ENCODE measurements around the gene TARM1.

The TARM1 gene

DNA sequence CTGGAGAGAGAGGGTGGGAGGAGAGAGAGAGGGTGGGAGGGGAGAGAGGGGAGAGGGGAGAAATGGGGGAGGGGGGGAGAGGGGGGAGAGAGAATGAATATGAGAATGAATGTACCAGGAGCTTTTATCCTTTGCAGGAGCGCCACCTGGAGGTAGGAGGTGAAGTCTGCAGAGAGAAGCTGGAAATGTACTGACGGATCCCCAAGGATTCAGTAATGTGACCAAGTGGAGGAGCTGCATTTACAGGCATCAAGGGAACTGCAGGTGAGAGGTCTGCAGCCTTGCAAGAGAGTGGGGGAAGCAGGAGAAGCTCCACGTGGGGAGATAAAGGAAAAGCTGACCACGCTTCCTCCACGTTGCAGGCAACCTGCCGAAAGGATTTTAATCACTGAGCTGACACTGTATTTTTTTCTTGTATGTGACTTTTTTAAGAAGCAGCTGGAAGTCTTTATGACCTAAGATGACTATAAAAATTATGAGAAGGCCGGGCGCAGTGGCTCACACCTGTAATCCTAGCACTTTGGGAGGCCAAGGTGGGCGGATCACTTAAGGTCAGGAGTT, 51.2 kb downstream of the TARM1 start:
- Histone ChIP-seq H3K36me3 (no peaks in the 10 kb centered on the region), H3K4me3 (ENCODE audit: low read depth in 1 of 2, low read length in 1 of 2) (no peak overlapping the region), H3K4me1 (ENCODE audit: control insufficient read depth in 1 of 2, insufficient read depth in 1 of 2, low read depth in 1 of 2, low read length in 1 of 2) (peaks cover 16% of the 10 kb centered on the region in 2 experiments), H3K27me3 (peaks cover 26% of the 10 kb centered on the region), H3K27ac (no peak overlapping the region), H3K9me3 (no peaks in the 10 kb centered on the region)
- TF ChIP-seq, protein P1, sequence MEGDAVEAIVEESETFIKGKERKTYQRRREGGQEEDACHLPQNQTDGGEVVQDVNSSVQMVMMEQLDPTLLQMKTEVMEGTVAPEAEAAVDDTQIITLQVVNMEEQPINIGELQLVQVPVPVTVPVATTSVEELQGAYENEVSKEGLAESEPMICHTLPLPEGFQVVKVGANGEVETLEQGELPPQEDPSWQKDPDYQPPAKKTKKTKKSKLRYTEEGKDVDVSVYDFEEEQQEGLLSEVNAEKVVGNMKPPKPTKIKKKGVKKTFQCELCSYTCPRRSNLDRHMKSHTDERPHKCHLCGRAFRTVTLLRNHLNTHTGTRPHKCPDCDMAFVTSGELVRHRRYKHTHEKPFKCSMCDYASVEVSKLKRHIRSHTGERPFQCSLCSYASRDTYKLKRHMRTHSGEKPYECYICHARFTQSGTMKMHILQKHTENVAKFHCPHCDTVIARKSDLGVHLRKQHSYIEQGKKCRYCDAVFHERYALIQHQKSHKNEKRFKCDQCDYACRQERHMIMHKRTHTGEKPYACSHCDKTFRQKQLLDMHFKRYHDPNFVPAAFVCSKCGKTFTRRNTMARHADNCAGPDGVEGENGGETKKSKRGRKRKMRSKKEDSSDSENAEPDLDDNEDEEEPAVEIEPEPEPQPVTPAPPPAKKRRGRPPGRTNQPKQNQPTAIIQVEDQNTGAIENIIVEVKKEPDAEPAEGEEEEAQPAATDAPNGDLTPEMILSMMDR (IDR thresholded peaks at IDR 0.05): peak; percentile 85

- TF ChIP-seq, protein P1 (IDR thresholded peaks at IDR 0.05): no peak
- H3K4me3 ChIP-seq (ENCODE audit: low read depth in 1 of 2, low read length in 1 of 2): no peak overlapping the region
- peaks cover 28% of the 10 kb centered on the region for H3K27me3 ChIP-seq
- H3K9me3 ChIP-seq: no peaks in the 10 kb centered on the region
- peaks cover 18 to 24% of the 10 kb centered on the region in 2 experiments for H3K4me1 ChIP-seq (ENCODE audit: control insufficient read depth in 1 of 2, insufficient read depth in 1 of 2, low read depth in 1 of 2, low read length in 1 of 2)
- H3K36me3 ChIP-seq: no peaks in the 10 kb centered on the region
- peak overlapping the region; percentile 60 for H3K27ac ChIP-seq
Measured at GRCh38 chr19:54029301-54029700, 51.9 kb downstream of the TARM1 start.

DNA sequence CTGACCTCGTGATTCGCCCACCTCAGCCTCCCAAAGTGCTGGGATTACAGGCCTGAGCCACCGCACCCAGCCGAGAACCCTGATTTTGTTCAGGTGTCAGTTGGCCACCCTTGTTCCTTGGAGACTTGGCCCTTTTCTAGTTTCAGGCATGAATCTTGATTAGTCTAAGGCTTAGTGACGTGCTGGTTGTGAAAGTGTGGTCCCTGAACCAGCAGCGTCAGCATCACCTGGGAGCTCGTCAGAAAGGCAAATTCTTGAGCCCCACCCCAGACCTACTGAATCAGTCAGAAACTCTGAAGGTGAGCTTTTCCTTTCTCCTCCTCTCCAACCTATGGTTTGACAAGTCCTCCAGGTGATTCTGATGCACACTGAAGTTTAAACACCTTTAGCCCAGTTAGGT, 54.5 kb downstream of the TARM1 start:
- peaks cover 43 to 49% of the 10 kb centered on the region in 2 experiments for H3K4me1 ChIP-seq (ENCODE audit: control insufficient read depth in 1 of 2, insufficient read depth in 1 of 2, low read depth in 1 of 2, low read length in 1 of 2)
- H3K27me3 ChIP-seq: peaks cover 27% of the 10 kb centered on the region
- no peak overlapping the region for H3K27ac ChIP-seq
- no peak overlapping the region for H3K4me3 ChIP-seq (ENCODE audit: low read depth in 1 of 2, low read length in 1 of 2)
- no peaks in the 10 kb centered on the region for H3K36me3 ChIP-seq
- TF ChIP-seq, protein P1 (IDR thresholded peaks at IDR 0.05): no peak
- H3K9me3 ChIP-seq: no peaks in the 10 kb centered on the region

- no peaks in the 10 kb centered on the region for H3K9me3 ChIP-seq
- peaks cover 48 to 60% of the 10 kb centered on the region in 2 experiments for H3K4me1 ChIP-seq (ENCODE audit: control insufficient read depth in 1 of 2, insufficient read depth in 1 of 2, low read depth in 1 of 2, low read length in 1 of 2)
- no peak overlapping the region for H3K27ac ChIP-seq
- peaks cover 17% of the 10 kb centered on the region for H3K27me3 ChIP-seq
- no peak overlapping the region for H3K4me3 ChIP-seq (ENCODE audit: low read depth in 1 of 2, low read length in 1 of 2)
- H3K36me3 ChIP-seq: no peaks in the 10 kb centered on the region
- TF ChIP-seq, protein P1 (IDR thresholded peaks at IDR 0.05): no peak
Measured at GRCh38 chr19:54024660-54025059, 56.5 kb downstream of the TARM1 start.

DNA sequence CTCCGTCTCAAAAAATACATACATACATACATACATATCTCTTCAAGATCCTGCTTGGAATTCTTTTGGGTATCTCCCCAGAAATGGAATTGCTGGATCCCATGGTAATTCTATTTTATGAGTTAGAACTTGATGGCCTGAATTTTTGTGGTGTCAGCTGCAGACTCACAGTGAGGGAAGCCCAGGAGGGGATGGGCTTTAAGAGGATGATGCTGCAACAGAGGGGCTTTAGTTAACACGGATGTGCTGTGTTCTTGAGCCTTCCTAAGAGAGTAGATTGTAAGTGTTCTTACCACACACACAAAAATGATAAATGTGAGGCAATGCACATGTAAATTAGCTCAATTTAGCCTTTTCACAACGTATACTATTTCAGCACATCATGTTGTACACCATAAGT, 58.0 kb downstream of the TARM1 start:
- TF ChIP-seq, protein P1 (IDR thresholded peaks at IDR 0.05): no peak
- no peaks in the 10 kb centered on the region for H3K36me3 ChIP-seq
- H3K27ac ChIP-seq: peak overlapping the region; percentile 71
- H3K4me3 ChIP-seq (ENCODE audit: low read depth in 1 of 2, low read length in 1 of 2): peak overlapping the region in 1 of 2 experiments; percentile 54
- peaks cover 17% of the 10 kb centered on the region for H3K27me3 ChIP-seq
- H3K4me1 ChIP-seq (ENCODE audit: control insufficient read depth in 1 of 2, insufficient read depth in 1 of 2, low read depth in 1 of 2, low read length in 1 of 2): peaks cover 53 to 64% of the 10 kb centered on the region in 2 experiments
- H3K9me3 ChIP-seq: no peaks in the 10 kb centered on the region

All from neutrophil (primary cell).